ENCODE data around the gene FHOD3. TPM values are rescaled to one million over a fixed set of nuclear protein-coding genes. Genes with fewer than 3 reads are reported as not detected.

Gene FHOD3
- total RNA-seq, 1 experiment from 2014 or later: 23.1 TPM

- no peak for DNase-seq (ENCODE audit: extremely low read depth, low read depth)
Measured at GRCh38 chr18:36316246-36316645, 18.7 kb downstream of the FHOD3 start.

- no peak for DNase-seq (ENCODE audit: extremely low read depth, low read depth)
Measured at GRCh38 chr18:36321658-36322407, 24.3 kb downstream of the FHOD3 start.

GRCh38 chr18:36322408-36322728 is 24.9 kb downstream of the FHOD3 start:
- no peak for DNase-seq (ENCODE audit: extremely low read depth, low read depth)

- no peak for DNase-seq (ENCODE audit: extremely low read depth, low read depth)
Measured at GRCh38 chr18:36322734-36323133, 25.2 kb downstream of the FHOD3 start.

- no peak for DNase-seq (ENCODE audit: extremely low read depth, low read depth)
Measured at GRCh38 chr18:36323421-36323820, 25.9 kb downstream of the FHOD3 start.

GRCh38 chr18:36325846-36326245 is 28.3 kb downstream of the FHOD3 start:
- DNase-seq (ENCODE audit: extremely low read depth, low read depth): no peak

- DNase-seq (ENCODE audit: extremely low read depth, low read depth): no peak
Measured at GRCh38 chr18:36326771-36327170, 29.3 kb downstream of the FHOD3 start.

- DNase-seq (ENCODE audit: extremely low read depth, low read depth): no peak
Measured at GRCh38 chr18:36327352-36328316, 30.1 kb downstream of the FHOD3 start.

GRCh38 chr18:36328385-36328858 is 30.9 kb downstream of the FHOD3 start:
- no peak for DNase-seq (ENCODE audit: extremely low read depth, low read depth)

GRCh38 chr18:36328916-36329315 is 31.4 kb downstream of the FHOD3 start:
- DNase-seq (ENCODE audit: extremely low read depth, low read depth): no peak

GRCh38 chr18:36329684-36330434 is 32.3 kb downstream of the FHOD3 start:
- no peak for DNase-seq (ENCODE audit: extremely low read depth, low read depth)

- DNase-seq (ENCODE audit: extremely low read depth, low read depth): no peak
Measured at GRCh38 chr18:36330435-36331052, 33.0 kb downstream of the FHOD3 start.

GRCh38 chr18:36331521-36331971 is 34.0 kb downstream of the FHOD3 start:
- no peak for DNase-seq (ENCODE audit: extremely low read depth, low read depth)

- DNase-seq (ENCODE audit: extremely low read depth, low read depth): no peak
Measured at GRCh38 chr18:36333414-36333813, 35.9 kb downstream of the FHOD3 start.

GRCh38 chr18:36334798-36335197 is 37.3 kb downstream of the FHOD3 start:
- no peak for DNase-seq (ENCODE audit: extremely low read depth, low read depth)

GRCh38 chr18:36335476-36336279 is 38.2 kb downstream of the FHOD3 start:
- DNase-seq (ENCODE audit: extremely low read depth, low read depth): no peak

GRCh38 chr18:36337679-36338402 is 40.3 kb downstream of the FHOD3 start:
- no peak for DNase-seq (ENCODE audit: extremely low read depth, low read depth)

GRCh38 chr18:36338403-36338933 is 41.0 kb downstream of the FHOD3 start:
- no peak for DNase-seq (ENCODE audit: extremely low read depth, low read depth)

GRCh38 chr18:36340246-36340645 is 42.7 kb downstream of the FHOD3 start:
- no peak for DNase-seq (ENCODE audit: extremely low read depth, low read depth)

All from NCI-H460 (cell line).